ENCODE results near the gene SLC25A53. TPM values are rescaled to one million over a fixed set of nuclear protein-coding genes. Genes with fewer than 3 reads are reported as not detected.

Gene SLC25A53
- total RNA-seq, 1 donor from 2014 or later, result 8.5 TPM

GRCh38 chrX:104098919-104099318 lies 57.9 kb downstream of the SLC25A53 start:
- Mint-ChIP-seq H3K4me3 (no peak overlapping the region), H3K27me3 (ENCODE audit: low read depth) (peaks cover 21% of the 10 kb centered on the region), H3K36me3 (no peaks in the 10 kb centered on the region), H3K9me3 (no peaks in the 10 kb centered on the region), H3K4me1 (no peaks in the 10 kb centered on the region), H3K27ac (no peak overlapping the region)
- DNase-seq (ENCODE audit: low spot score in 2 of 2, unreplicated experiment in 2 of 2), result no peak
- no peak for TF ChIP-seq CTCF (IDR thresholded peaks at IDR 0.05; ENCODE audit: unreplicated experiment)

- H3K36me3 Mint-ChIP-seq, result no peaks in the 10 kb centered on the region
- H3K4me1 Mint-ChIP-seq, result no peaks in the 10 kb centered on the region
- peaks cover 25% of the 10 kb centered on the region for H3K27me3 Mint-ChIP-seq (ENCODE audit: low read depth)
- DNase-seq (ENCODE audit: low spot score in 2 of 2, unreplicated experiment in 2 of 2), result no peak
- no peaks in the 10 kb centered on the region for H3K9me3 Mint-ChIP-seq
- peak; percentile 72 for TF ChIP-seq CTCF (IDR thresholded peaks at IDR 0.05; ENCODE audit: unreplicated experiment)
- no peak overlapping the region for H3K27ac Mint-ChIP-seq
- H3K4me3 Mint-ChIP-seq, result no peak overlapping the region
Observed at GRCh38 chrX:104098151-104098808, 58.5 kb downstream of the SLC25A53 start.

GRCh38 chrX:104085919-104086318 lies 70.9 kb downstream of the SLC25A53 start:
- H3K27ac Mint-ChIP-seq, result no peak overlapping the region
- peaks cover 14% of the 10 kb centered on the region for H3K27me3 Mint-ChIP-seq (ENCODE audit: low read depth)

GRCh38 chrX:104085477-104085876 lies 71.3 kb downstream of the SLC25A53 start:
- Mint-ChIP-seq H3K4me3 (no peak overlapping the region), H3K4me1 (no peaks in the 10 kb centered on the region), H3K27ac (no peak overlapping the region), H3K9me3 (peaks cover 10% of the 10 kb centered on the region), H3K36me3 (no peaks in the 10 kb centered on the region), H3K27me3 (ENCODE audit: low read depth) (peaks cover 12% of the 10 kb centered on the region)
- no peak for DNase-seq (ENCODE audit: low spot score in 2 of 2, unreplicated experiment in 2 of 2)
- no peak for TF ChIP-seq CTCF (IDR thresholded peaks at IDR 0.05; ENCODE audit: unreplicated experiment)

More at GRCh38 chrX:104085919-104086318, 70.9 kb downstream of the SLC25A53 start:
- DNase-seq (ENCODE audit: low spot score in 2 of 2, unreplicated experiment in 2 of 2), result no peak
- no peak for TF ChIP-seq CTCF (IDR thresholded peaks at IDR 0.05; ENCODE audit: unreplicated experiment)
- Mint-ChIP-seq H3K9me3 (peaks cover 10% of the 10 kb centered on the region), H3K4me1 (no peaks in the 10 kb centered on the region), H3K4me3 (no peak overlapping the region), H3K36me3 (no peaks in the 10 kb centered on the region)

GRCh38 chrX:104084534-104085277 lies 72.1 kb downstream of the SLC25A53 start:
- Mint-ChIP-seq H3K27ac (no peak overlapping the region), H3K27me3 (ENCODE audit: low read depth) (peaks cover 12% of the 10 kb centered on the region), H3K36me3 (no peaks in the 10 kb centered on the region), H3K4me1 (no peaks in the 10 kb centered on the region), H3K4me3 (no peak overlapping the region), H3K9me3 (peaks cover 10% of the 10 kb centered on the region)
- no peak for TF ChIP-seq CTCF (IDR thresholded peaks at IDR 0.05; ENCODE audit: unreplicated experiment)
- DNase-seq (ENCODE audit: low spot score in 2 of 2, unreplicated experiment in 2 of 2), result no peak
